Measurements from ENCODE around the gene LDB3.

The LDB3 gene

GRCh38 chr10:86671985-86672710, 3.8 kb downstream of the LDB3 start:
- Histone ChIP-seq H3K9ac (ENCODE audit: low read length) (no peak overlapping the region), H3K9me3 (ENCODE audit: control insufficient read depth, low read length) (no peaks in the 10 kb centered on the region), H3K4me3 (ENCODE audit: low read length) (no peak overlapping the region), H3K27me3 (ENCODE audit: control insufficient read depth, insufficient read depth, low read length) (no peaks in the 10 kb centered on the region), H3K4me1 (ENCODE audit: control insufficient read depth, insufficient read depth, low read length) (peaks cover 58% of the 10 kb centered on the region), H3K36me3 (ENCODE audit: control insufficient read depth, insufficient read depth, low read length) (no peaks in the 10 kb centered on the region)

- H3K27me3 ChIP-seq (ENCODE audit: control insufficient read depth, insufficient read depth, low read length) = no peaks in the 10 kb centered on the region
- no peaks in the 10 kb centered on the region for H3K36me3 ChIP-seq (ENCODE audit: control insufficient read depth, insufficient read depth, low read length)
- H3K4me3 ChIP-seq (ENCODE audit: low read length) = no peak overlapping the region
- peaks cover 53% of the 10 kb centered on the region for H3K4me1 ChIP-seq (ENCODE audit: control insufficient read depth, insufficient read depth, low read length)
- no peaks in the 10 kb centered on the region for H3K9me3 ChIP-seq (ENCODE audit: control insufficient read depth, low read length)
- no peak overlapping the region for H3K9ac ChIP-seq (ENCODE audit: low read length)
These were observed 5.0 kb downstream of the LDB3 start for GRCh38 chr10:86673216-86673826.

- Histone ChIP-seq H3K27me3 (ENCODE audit: control insufficient read depth, insufficient read depth, low read length) (no peaks in the 10 kb centered on the region), H3K9ac (ENCODE audit: low read length) (no peak overlapping the region), H3K4me1 (ENCODE audit: control insufficient read depth, insufficient read depth, low read length) (peaks cover 46% of the 10 kb centered on the region), H3K36me3 (ENCODE audit: control insufficient read depth, insufficient read depth, low read length) (no peaks in the 10 kb centered on the region), H3K4me3 (ENCODE audit: low read length) (no peak overlapping the region), H3K9me3 (ENCODE audit: control insufficient read depth, low read length) (no peaks in the 10 kb centered on the region)
These were observed 5.7 kb downstream of the LDB3 start for GRCh38 chr10:86673827-86674581.

- H3K36me3 ChIP-seq (ENCODE audit: control insufficient read depth, insufficient read depth, low read length) = no peaks in the 10 kb centered on the region
- H3K9me3 ChIP-seq (ENCODE audit: control insufficient read depth, low read length) = no peaks in the 10 kb centered on the region
- no peak overlapping the region for H3K4me3 ChIP-seq (ENCODE audit: low read length)
- H3K9ac ChIP-seq (ENCODE audit: low read length) = no peak overlapping the region
- no peaks in the 10 kb centered on the region for H3K27me3 ChIP-seq (ENCODE audit: control insufficient read depth, insufficient read depth, low read length)
- peaks cover 51% of the 10 kb centered on the region for H3K4me1 ChIP-seq (ENCODE audit: control insufficient read depth, insufficient read depth, low read length)
These were observed 6.6 kb downstream of the LDB3 start for GRCh38 chr10:86674912-86675311.

- H3K4me3 ChIP-seq (ENCODE audit: low read length) = no peak overlapping the region
- H3K4me1 ChIP-seq (ENCODE audit: control insufficient read depth, insufficient read depth, low read length) = peaks cover 27% of the 10 kb centered on the region
- no peaks in the 10 kb centered on the region for H3K36me3 ChIP-seq (ENCODE audit: control insufficient read depth, insufficient read depth, low read length)
- H3K9ac ChIP-seq (ENCODE audit: low read length) = no peak overlapping the region
- no peaks in the 10 kb centered on the region for H3K9me3 ChIP-seq (ENCODE audit: control insufficient read depth, low read length)
- no peaks in the 10 kb centered on the region for H3K27me3 ChIP-seq (ENCODE audit: control insufficient read depth, insufficient read depth, low read length)
These were observed 9.1 kb downstream of the LDB3 start for GRCh38 chr10:86677374-86677773.

- no peaks in the 10 kb centered on the region for H3K9me3 ChIP-seq (ENCODE audit: control insufficient read depth, low read length)
- peaks cover 9% of the 10 kb centered on the region for H3K4me1 ChIP-seq (ENCODE audit: control insufficient read depth, insufficient read depth, low read length)
- H3K9ac ChIP-seq (ENCODE audit: low read length) = no peak overlapping the region
- no peaks in the 10 kb centered on the region for H3K27me3 ChIP-seq (ENCODE audit: control insufficient read depth, insufficient read depth, low read length)
- H3K36me3 ChIP-seq (ENCODE audit: control insufficient read depth, insufficient read depth, low read length) = no peaks in the 10 kb centered on the region
- H3K4me3 ChIP-seq (ENCODE audit: low read length) = no peak overlapping the region
These were observed 10.9 kb downstream of the LDB3 start for GRCh38 chr10:86678999-86679792.

- H3K36me3 ChIP-seq (ENCODE audit: control insufficient read depth, insufficient read depth, low read length) = no peaks in the 10 kb centered on the region
These were observed 12.7 kb downstream of the LDB3 start for GRCh38 chr10:86681047-86681446.

GRCh38 chr10:86681722-86682386, 13.5 kb downstream of the LDB3 start:
- Histone ChIP-seq H3K9ac (ENCODE audit: low read length) (no peak overlapping the region), H3K36me3 (ENCODE audit: control insufficient read depth, insufficient read depth, low read length) (no peaks in the 10 kb centered on the region), H3K9me3 (ENCODE audit: control insufficient read depth, low read length) (no peaks in the 10 kb centered on the region), H3K4me3 (ENCODE audit: low read length) (no peak overlapping the region), H3K4me1 (ENCODE audit: control insufficient read depth, insufficient read depth, low read length) (peaks cover 9% of the 10 kb centered on the region), H3K27me3 (ENCODE audit: control insufficient read depth, insufficient read depth, low read length) (no peaks in the 10 kb centered on the region)

More at GRCh38 chr10:86681047-86681446, 12.7 kb downstream of the LDB3 start:
- Histone ChIP-seq H3K27me3 (ENCODE audit: control insufficient read depth, insufficient read depth, low read length) (no peaks in the 10 kb centered on the region), H3K9ac (ENCODE audit: low read length) (no peak overlapping the region), H3K4me3 (ENCODE audit: low read length) (no peak overlapping the region), H3K9me3 (ENCODE audit: control insufficient read depth, low read length) (no peaks in the 10 kb centered on the region), H3K4me1 (ENCODE audit: control insufficient read depth, insufficient read depth, low read length) (peaks cover 9% of the 10 kb centered on the region)

GRCh38 chr10:86682675-86683074, 14.4 kb downstream of the LDB3 start:
- Histone ChIP-seq H3K9ac (ENCODE audit: low read length) (no peak overlapping the region), H3K27me3 (ENCODE audit: control insufficient read depth, insufficient read depth, low read length) (no peaks in the 10 kb centered on the region), H3K9me3 (ENCODE audit: control insufficient read depth, low read length) (no peaks in the 10 kb centered on the region), H3K36me3 (ENCODE audit: control insufficient read depth, insufficient read depth, low read length) (no peaks in the 10 kb centered on the region), H3K4me1 (ENCODE audit: control insufficient read depth, insufficient read depth, low read length) (peaks cover 9% of the 10 kb centered on the region), H3K4me3 (ENCODE audit: low read length) (no peak overlapping the region)

- Histone ChIP-seq H3K36me3 (ENCODE audit: control insufficient read depth, insufficient read depth, low read length) (no peaks in the 10 kb centered on the region), H3K9ac (ENCODE audit: low read length) (no peak overlapping the region), H3K9me3 (ENCODE audit: control insufficient read depth, low read length) (no peaks in the 10 kb centered on the region), H3K27me3 (ENCODE audit: control insufficient read depth, insufficient read depth, low read length) (no peaks in the 10 kb centered on the region), H3K4me3 (ENCODE audit: low read length) (no peak overlapping the region), H3K4me1 (ENCODE audit: control insufficient read depth, insufficient read depth, low read length) (peaks cover 4% of the 10 kb centered on the region)
These were observed 16.2 kb downstream of the LDB3 start for GRCh38 chr10:86684331-86685097.

- H3K9ac ChIP-seq (ENCODE audit: low read length) = no peak overlapping the region
- no peak overlapping the region for H3K4me3 ChIP-seq (ENCODE audit: low read length)
- no peaks in the 10 kb centered on the region for H3K36me3 ChIP-seq (ENCODE audit: control insufficient read depth, insufficient read depth, low read length)
- H3K27me3 ChIP-seq (ENCODE audit: control insufficient read depth, insufficient read depth, low read length) = no peaks in the 10 kb centered on the region
- H3K4me1 ChIP-seq (ENCODE audit: control insufficient read depth, insufficient read depth, low read length) = no peaks in the 10 kb centered on the region
- no peaks in the 10 kb centered on the region for H3K9me3 ChIP-seq (ENCODE audit: control insufficient read depth, low read length)
These were observed 17.1 kb downstream of the LDB3 start for GRCh38 chr10:86685416-86685815.
